Kidney (tissue), 14 donors: ENCODE data around the gene PCDH9. TPM values are rescaled to one million over a fixed set of nuclear protein-coding genes. Genes with fewer than 3 reads are reported as not detected.

ENCODE experiments used
- DNase-seq, 5 donors: peaks; one replicate each; pipeline ENCODE4 v3.0.0-alpha.2; 2013 to 2020
- FAIRE-seq: peaks from 2 replicates; lab custom pipeline; 2012; peaks lifted over from hg19 to GRCh38; lab: Jason Lieb, UNC
- H3K27ac ChIP-seq, 2 donors: one replicate each; pipeline ENCODE4 v1.7.0; 2013; ENCODE audit warnings: low read depth in 2 of 2, low read length in 2 of 2, inconsistent platforms in 1 of 2
- H3K27me3 ChIP-seq: one replicate; pipeline ENCODE4 v1.7.1; 2013; ENCODE audit warnings: low read length, inconsistent platforms; ENCODE audit not compliant: control insufficient read depth, insufficient read depth
- H3K36me3 ChIP-seq, 3 donors: one replicate each; pipeline versions ENCODE4 v1.7.0 to v1.7.1; 2013; ENCODE audit warnings: low read length in 3 of 3, control low read depth in 1 of 3, inconsistent platforms in 1 of 3; ENCODE audit not compliant: insufficient read depth in 3 of 3, control insufficient read depth in 2 of 3
- H3K4me1 ChIP-seq, 3 donors: one replicate each; pipeline versions ENCODE4 v1.7.0 to v1.7.1; 2013; ENCODE audit warnings: low read length in 3 of 3, inconsistent platforms in 1 of 3, low read depth in 1 of 3; ENCODE audit not compliant: control insufficient read depth in 2 of 3, insufficient read depth in 2 of 3
- H3K4me3 ChIP-seq, 3 donors: one replicate each; pipeline versions ENCODE4 v1.7.0 to v1.8.1; 2013; ENCODE audit warnings: low read length in 3 of 3, control low read depth in 1 of 3, inconsistent platforms in 1 of 3
- H3K9ac ChIP-seq, 3 donors: one replicate each; pipeline versions ENCODE4 v1.7.0 to v1.7.1; 2013; ENCODE audit warnings: low read length in 3 of 3, control low read depth in 1 of 3, inconsistent platforms in 1 of 3
- H3K9me3 ChIP-seq, 3 donors: one replicate each; pipeline versions ENCODE4 v1.7.0 to v1.7.1; 2013; ENCODE audit warnings: low read length in 3 of 3, control low read depth in 1 of 3, inconsistent platforms in 1 of 3; ENCODE audit not compliant: control insufficient read depth in 2 of 3, insufficient read depth in 1 of 3
- CTCF ChIP-seq: IDR thresholded peaks from 3 replicates; pipeline ENCODE4 v1.5.1; 2012; ENCODE audit warnings: mild to moderate bottlenecking, moderate library complexity, borderline replicate concordance; ENCODE audit not compliant: insufficient read depth; ENCODE audit errors: extremely low read depth
- intact Hi-C: fragments of 100-400 bp; cut with DNase I; formaldehyde crosslinking; loops from one replicate; pipeline ENCODE4 v1.11.1; 2022
- polyA plus RNA-seq: library from polyadenylated mRNA; stranded (reverse); fragments of 350-450 nt; fragmentation: Illumina TruSeq; extraction: RNeasy Lipid Tissue Mini Kit (QIAGEN cat#74804); gene quantifications from one replicate; pipeline ENCODE4 v1.2.3, GENCODE V29; 2014; ENCODE audit warnings: low read depth, low replicate concordance; ENCODE audit not compliant: insufficient read depth
- total RNA-seq: library from RNA; stranded (reverse); fragmentation: NEBNext Ultra II Directional; extraction: Animal tissue kit (Norgen Biotek cat#: 25700); gene quantifications from one replicate; pipeline ENCODE4 v1.2.1, GENCODE V29; 2021
- donor health status: control.
- donor health status: control.
- donor health status: control.
- donor health status: control.
- donor health status: control.
- donor health status: DM: yes; HTN: yes; CAD: no.
- donor health status: Normal renal cell carcinoma (clear cell type).

The PCDH9 gene
- total and polyA plus RNA-seq, 2 donors from 2014 or later = 1.6 to 9.5 TPM

- peak overlapping the region; percentile 88 to 91 (median 90) for H3K9ac ChIP-seq
- no peak for TF ChIP-seq CTCF
- FAIRE-seq = no peak
- no peaks in the 10 kb centered on the region for H3K27me3 ChIP-seq
- intact Hi-C loops = no loop called here
- peaks cover 0 to 9% (median 5%) of the 10 kb centered on the region in 3 donors for H3K4me1 ChIP-seq
- peak overlapping the region; percentile 87 to 97 for H3K27ac ChIP-seq
- H3K4me3 ChIP-seq = peak overlapping the region; percentile 92 to 95 (median 95)
- H3K9me3 ChIP-seq = no peaks in the 10 kb centered on the region
- H3K36me3 ChIP-seq = no peaks in the 10 kb centered on the region
- peak; percentile 98 to 99 (median 99) for DNase-seq
These were observed 510 bp upstream of the PCDH9 start for GRCh38 chr13:67230404-67231288.

- Histone ChIP-seq H3K9ac (peak overlapping the region in 1 of 3 donors; percentile 96), H3K9me3 (no peaks in the 10 kb centered on the region), H3K27me3 (no peaks in the 10 kb centered on the region), H3K27ac (no peak overlapping the region), H3K36me3 (no peaks in the 10 kb centered on the region), H3K4me3 (peak overlapping the region; percentile 92 to 99 (median 96)), H3K4me1 (peaks cover 0 to 9% (median 5%) of the 10 kb centered on the region in 3 donors)
- no peak for FAIRE-seq
- no peak for TF ChIP-seq CTCF
- DNase-seq = no peak
- intact Hi-C loops = no loop called here
These were observed 1.2 kb downstream of the PCDH9 start for GRCh38 chr13:67228916-67229315.

- no peak for DNase-seq
- no peaks in the 10 kb centered on the region for H3K36me3 ChIP-seq
- H3K4me3 ChIP-seq = peak overlapping the region; percentile 92 to 99 (median 96)
- peak overlapping the region in 2 of 3 donors; percentile 14 to 96 for H3K9ac ChIP-seq
- no peak for TF ChIP-seq CTCF
- no peak overlapping the region for H3K27ac ChIP-seq
- no peaks in the 10 kb centered on the region for H3K9me3 ChIP-seq
- H3K27me3 ChIP-seq = no peaks in the 10 kb centered on the region
- intact Hi-C loops = no loop called here
- no peak for FAIRE-seq
- peaks cover 0 to 9% (median 5%) of the 10 kb centered on the region in 3 donors for H3K4me1 ChIP-seq
These were observed 2.1 kb downstream of the PCDH9 start for GRCh38 chr13:67228031-67228430.
